HG03432 (cell line): ENCODE data around the gene GGCX.

Experiments
- ATAC-seq: cut with Tn5 transposase; IDR thresholded peaks from one replicate; pipeline ENCODE4 v1.9.1; 2021; ENCODE audit warnings: mild to moderate bottlenecking, moderate library complexity; ENCODE audit not compliant: unreplicated experiment

GGCX gene

DNA sequence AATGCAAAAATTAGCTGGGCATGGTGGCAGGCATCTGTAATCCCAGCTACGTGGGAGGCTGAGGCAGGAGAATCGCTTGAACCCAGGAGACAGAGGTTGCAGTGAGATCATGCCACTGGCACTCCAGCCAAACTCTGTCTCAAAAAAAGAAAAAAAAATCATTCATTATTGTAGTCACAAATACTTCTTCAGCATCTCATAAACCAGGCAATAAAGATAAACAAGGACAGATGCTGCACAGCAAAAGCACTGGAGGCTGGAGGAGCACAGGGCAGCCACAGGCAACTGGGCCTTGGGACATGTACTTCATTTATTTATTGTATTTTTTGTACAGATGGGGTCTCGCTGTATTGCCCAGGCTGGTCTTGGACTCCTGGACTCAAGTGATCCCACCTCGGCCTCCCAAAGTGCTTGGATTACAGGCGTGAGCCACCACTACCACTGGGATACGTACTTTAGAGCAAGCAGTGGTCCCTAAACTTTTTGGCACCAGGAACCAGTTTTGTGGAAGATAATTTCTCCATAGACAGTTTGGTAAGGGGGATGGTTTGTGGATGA, 39.1 kb downstream of the GGCX start:
- ATAC-seq = no peak

- no peak for ATAC-seq
Observed at GRCh38 chr2:85516653-85517389, 44.5 kb downstream of the GGCX start.

DNA sequence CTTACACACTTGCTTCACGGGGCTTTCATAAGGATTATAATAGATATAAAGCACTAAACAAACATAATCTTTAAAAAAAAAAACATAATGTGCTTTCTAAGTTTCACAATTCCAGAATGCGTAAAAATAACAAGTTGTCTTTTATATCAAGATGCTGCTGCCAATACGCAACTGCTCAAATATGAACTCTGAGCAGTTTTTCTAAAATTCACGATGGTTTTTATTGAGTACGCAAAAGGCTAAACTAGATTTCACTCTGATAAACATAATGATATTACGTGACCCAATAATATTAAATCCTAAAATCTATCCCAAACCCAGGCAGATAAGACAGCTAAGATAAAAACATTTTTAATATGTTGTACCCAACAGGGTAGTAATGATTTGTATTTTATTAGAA, 47.0 kb downstream of the GGCX start:
- no peak for ATAC-seq

- ATAC-seq = no peak
Observed at GRCh38 chr2:85511008-85511811, 50.1 kb downstream of the GGCX start.

- no peak for ATAC-seq
Observed at GRCh38 chr2:85506768-85507181, 54.5 kb downstream of the GGCX start.

GRCh38 chr2:85505551-85506238, 55.6 kb downstream of the GGCX start:
- ATAC-seq = no peak

GRCh38 chr2:85504778-85505261, 56.5 kb downstream of the GGCX start:
- ATAC-seq = no peak

- no peak for ATAC-seq
Observed at GRCh38 chr2:85503851-85504777, 57.2 kb downstream of the GGCX start.

GRCh38 chr2:85503168-85503850, 58.0 kb downstream of the GGCX start:
- ATAC-seq = no peak

GRCh38 chr2:85502720-85503119, 58.6 kb downstream of the GGCX start:
- ATAC-seq = no peak

DNA sequence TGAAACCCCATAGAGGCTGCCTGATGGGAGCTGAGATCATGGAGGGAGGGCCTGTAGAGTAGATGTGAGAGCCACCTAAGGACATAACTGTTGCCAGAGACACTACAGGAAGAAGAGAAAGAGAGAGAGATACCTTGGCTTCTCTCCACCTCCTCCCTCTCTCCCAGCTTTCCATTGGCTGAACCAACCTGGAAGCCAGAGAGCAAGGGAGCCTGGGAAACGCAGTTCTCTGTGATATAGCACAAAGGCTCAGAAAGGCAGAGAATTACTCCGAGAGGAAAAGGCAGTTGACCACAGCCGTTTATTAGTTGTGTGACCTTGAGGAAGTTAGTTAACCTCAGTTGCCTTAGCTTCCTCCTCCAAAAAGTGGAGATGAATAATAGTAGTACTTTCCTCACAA, 60.0 kb downstream of the GGCX start:
- no peak for ATAC-seq

DNA sequence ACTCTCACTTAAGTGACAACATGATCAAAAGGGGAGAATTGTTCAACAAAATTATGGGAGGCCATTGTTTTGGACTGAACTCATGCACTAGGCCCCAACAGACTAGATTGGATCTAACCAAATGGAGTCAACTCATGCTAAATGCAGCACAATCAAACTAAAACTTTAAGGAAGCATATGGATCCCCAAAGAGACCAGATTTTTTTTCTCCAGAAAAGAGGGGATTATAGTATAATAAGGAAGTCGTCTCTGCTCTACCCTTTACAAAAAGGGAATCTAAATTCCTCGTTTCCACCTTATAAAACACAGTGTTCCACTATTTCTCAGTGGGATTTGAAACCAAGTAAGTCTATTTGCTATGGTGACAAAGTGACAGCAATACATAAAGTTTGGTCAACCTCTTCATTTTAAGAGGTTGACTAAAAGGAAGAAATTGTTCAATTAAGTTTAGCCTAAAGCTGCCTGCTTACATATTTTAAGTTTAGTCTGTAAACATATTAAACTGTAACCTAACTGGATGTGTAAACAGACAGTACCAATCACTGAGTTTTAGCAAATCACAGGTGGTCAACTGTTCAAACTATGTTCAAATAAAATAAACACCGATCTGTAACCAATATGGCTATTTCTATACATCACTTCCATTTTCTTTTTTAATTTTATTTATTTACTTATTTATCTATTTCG, 63.2 kb downstream of the GGCX start:
- ATAC-seq = no peak

- ATAC-seq = no peak
Observed at GRCh38 chr2:85496436-85496835, 64.9 kb downstream of the GGCX start.
